Osteoblast (primary cell): ENCODE data around the gene SRPK2. TPM values are rescaled to one million over a fixed set of nuclear protein-coding genes. Genes with fewer than 3 reads are reported as not detected.
"Not testable (repeated sequence)": the region's sequence is repeated elsewhere in the genome, so short reads cannot be mapped to it uniquely, and the experiment has no call there.

ENCODE experiments used
- DNase-seq: peaks from one replicate; pipeline ENCODE4 v3.0.0; 2011; ENCODE audit warnings: low spot score, mixed read lengths; ENCODE audit not compliant: insufficient read length; ENCODE audit errors: missing footprints
- H2AFZ ChIP-seq: 2 replicates; pipeline ENCODE4 v1.6.0; 2011; ENCODE audit warnings: mild to moderate bottlenecking, low read length
- H3K27ac ChIP-seq: 2 replicates; pipeline ENCODE4 v1.5.1; 2011; ENCODE audit warnings: mild to moderate bottlenecking, low read depth, low read length, moderate library complexity
- H3K27me3 ChIP-seq: 2 replicates; pipeline ENCODE4 v1.6.0; 2012; ENCODE audit warnings: mild to moderate bottlenecking, control low read depth, inconsistent platforms, low read length, moderate library complexity; ENCODE audit not compliant: insufficient read depth
- H3K36me3 ChIP-seq: 2 replicates; pipeline ENCODE4 v1.5.1; 2011; ENCODE audit warnings: mild to moderate bottlenecking, low read length, control low read depth, moderate library complexity; ENCODE audit not compliant: insufficient read depth
- H3K4me1 ChIP-seq: 2 replicates; pipeline ENCODE4 v1.5.1; 2011; ENCODE audit warnings: mild to moderate bottlenecking, low read length, control low read depth, moderate library complexity; ENCODE audit not compliant: insufficient read depth
- H3K4me2 ChIP-seq: 2 replicates; pipeline ENCODE4 v1.6.0; 2011; ENCODE audit warnings: mild to moderate bottlenecking, low read length; ENCODE audit not compliant: insufficient read depth
- H3K4me3 ChIP-seq: fragments of 200-600 bp; sonication (generic); 3 replicates; pipeline ENCODE4 v1.5.1; 2012; ENCODE audit warnings: mild to moderate bottlenecking, low read length, inconsistent platforms; ENCODE audit not compliant: insufficient read depth
- H3K79me2 ChIP-seq: 2 replicates; pipeline ENCODE4 v1.6.0; 2012; ENCODE audit warnings: mild to moderate bottlenecking, low read length, control low read depth, inconsistent platforms; ENCODE audit not compliant: insufficient read depth
- H3K9me3 ChIP-seq: 2 replicates; pipeline ENCODE4 v1.5.1; 2011; ENCODE audit warnings: low read depth, low read length, control low read depth
- H4K20me1 ChIP-seq: 2 replicates; pipeline ENCODE4 v1.6.0; 2012; ENCODE audit warnings: mild to moderate bottlenecking, low read length, control low read depth; ENCODE audit not compliant: insufficient read depth
- total RNA-seq: library from RNA; depleted of rRNA; stranded (reverse); fragments of >200 nt; gene quantifications from 2 replicates; pipeline ENCODE4 v1.2.3, GENCODE V29; 2012
- TF ChIP-seq, protein P1 (sequence below): IDR thresholded peaks from 2 replicates; pipeline ENCODE4 v1.5.1; 2011; ENCODE audit warnings: mild to moderate bottlenecking, low read depth, low read length, moderate library complexity; ENCODE audit errors: extremely low read depth

The SRPK2 gene
- total RNA-seq, 1 donor, result 82.2 TPM

DNA sequence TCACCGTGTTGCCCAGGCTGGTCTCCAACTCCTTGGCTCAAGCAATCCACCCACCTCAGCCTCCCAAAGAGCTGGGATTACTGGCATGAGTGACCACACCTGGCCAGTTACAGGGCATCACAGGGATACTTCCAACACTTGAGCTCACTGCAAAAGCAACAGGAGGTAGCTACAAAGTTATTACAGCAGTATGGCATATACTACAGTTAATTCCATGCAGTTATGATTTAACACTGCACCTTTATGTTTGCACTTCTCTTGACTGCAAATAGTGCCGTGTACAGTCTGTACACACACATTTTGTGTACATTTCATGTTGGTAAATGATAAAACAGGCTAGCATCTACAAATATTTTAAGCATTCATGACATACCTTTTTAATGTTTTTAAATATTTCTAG is 21.3 kb downstream of the SRPK2 start:
- peaks cover 47% of the 10 kb centered on the region for H4K20me1 ChIP-seq
- H3K4me1 ChIP-seq, result peaks cover 11% of the 10 kb centered on the region
- no peak overlapping the region for H3K4me3 ChIP-seq
- peaks cover 86% of the 10 kb centered on the region for H3K79me2 ChIP-seq
- no peak for DNase-seq
- H3K36me3 ChIP-seq, result no peaks in the 10 kb centered on the region
- no peaks in the 10 kb centered on the region for H3K9me3 ChIP-seq
- TF ChIP-seq, protein P1, sequence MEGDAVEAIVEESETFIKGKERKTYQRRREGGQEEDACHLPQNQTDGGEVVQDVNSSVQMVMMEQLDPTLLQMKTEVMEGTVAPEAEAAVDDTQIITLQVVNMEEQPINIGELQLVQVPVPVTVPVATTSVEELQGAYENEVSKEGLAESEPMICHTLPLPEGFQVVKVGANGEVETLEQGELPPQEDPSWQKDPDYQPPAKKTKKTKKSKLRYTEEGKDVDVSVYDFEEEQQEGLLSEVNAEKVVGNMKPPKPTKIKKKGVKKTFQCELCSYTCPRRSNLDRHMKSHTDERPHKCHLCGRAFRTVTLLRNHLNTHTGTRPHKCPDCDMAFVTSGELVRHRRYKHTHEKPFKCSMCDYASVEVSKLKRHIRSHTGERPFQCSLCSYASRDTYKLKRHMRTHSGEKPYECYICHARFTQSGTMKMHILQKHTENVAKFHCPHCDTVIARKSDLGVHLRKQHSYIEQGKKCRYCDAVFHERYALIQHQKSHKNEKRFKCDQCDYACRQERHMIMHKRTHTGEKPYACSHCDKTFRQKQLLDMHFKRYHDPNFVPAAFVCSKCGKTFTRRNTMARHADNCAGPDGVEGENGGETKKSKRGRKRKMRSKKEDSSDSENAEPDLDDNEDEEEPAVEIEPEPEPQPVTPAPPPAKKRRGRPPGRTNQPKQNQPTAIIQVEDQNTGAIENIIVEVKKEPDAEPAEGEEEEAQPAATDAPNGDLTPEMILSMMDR, result no peak
- H3K27me3 ChIP-seq, result no peaks in the 10 kb centered on the region
- no peak overlapping the region for H2AFZ ChIP-seq
- H3K4me2 ChIP-seq, result no peak overlapping the region
- H3K27ac ChIP-seq, result no peak overlapping the region

DNA sequence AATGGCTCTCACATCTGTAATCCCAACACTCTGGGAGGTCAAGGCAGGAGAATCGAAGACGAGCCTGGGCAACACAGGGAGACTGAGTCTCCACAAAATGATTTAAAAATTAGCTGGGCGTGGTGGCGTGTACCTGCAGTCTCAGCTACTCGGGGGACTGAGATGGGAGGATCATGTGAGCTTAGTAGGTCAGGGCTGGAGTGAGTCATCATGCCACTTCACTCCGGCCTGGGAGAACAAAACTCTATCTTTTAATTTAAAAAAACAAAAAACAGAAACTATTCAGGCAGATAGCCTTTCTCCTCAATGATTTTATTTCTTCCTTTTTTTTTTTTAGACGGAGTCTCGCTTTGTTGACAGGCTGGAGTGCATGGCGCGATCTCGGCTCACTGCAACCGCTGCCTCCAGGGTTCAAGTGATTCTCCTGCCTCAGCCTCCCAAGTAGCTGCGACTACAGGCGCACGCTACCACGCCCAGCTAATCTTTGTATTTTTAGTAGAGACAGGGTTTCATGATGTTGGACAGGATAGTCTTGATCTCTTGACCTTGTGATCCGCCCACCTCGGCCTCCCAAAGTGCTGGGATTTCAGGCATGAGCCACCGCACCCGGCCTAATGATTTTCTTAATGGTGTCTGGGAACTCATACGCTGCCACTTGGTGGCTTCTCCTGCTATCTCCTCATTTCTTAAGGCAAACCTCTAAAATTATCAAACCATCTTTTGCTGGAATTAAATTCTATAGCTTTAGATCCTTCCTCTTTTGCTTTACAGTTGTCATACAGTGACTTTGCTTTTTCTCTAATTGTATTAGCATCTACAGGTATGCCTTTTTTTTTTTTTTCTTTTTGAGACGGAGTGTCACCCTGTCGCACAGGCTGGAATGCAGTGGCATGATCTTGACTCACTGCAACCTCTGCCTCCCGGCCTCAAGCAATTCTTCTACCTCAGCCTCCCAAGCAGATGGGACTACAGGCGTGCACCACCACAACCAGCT is 22.9 kb downstream of the SRPK2 start:
- H3K9me3 ChIP-seq, result no peaks in the 10 kb centered on the region
- peaks cover 11% of the 10 kb centered on the region for H3K4me1 ChIP-seq
- H4K20me1 ChIP-seq, result peaks cover 44% of the 10 kb centered on the region
- no peak overlapping the region for H3K4me3 ChIP-seq
- TF ChIP-seq, protein P1, result no peak
- no peak for DNase-seq
- peaks cover 80% of the 10 kb centered on the region for H3K79me2 ChIP-seq
- H3K27ac ChIP-seq, result no peak overlapping the region
- H2AFZ ChIP-seq, result no peak overlapping the region
- no peaks in the 10 kb centered on the region for H3K36me3 ChIP-seq
- H3K4me2 ChIP-seq, result no peak overlapping the region
- H3K27me3 ChIP-seq, result no peaks in the 10 kb centered on the region

DNA sequence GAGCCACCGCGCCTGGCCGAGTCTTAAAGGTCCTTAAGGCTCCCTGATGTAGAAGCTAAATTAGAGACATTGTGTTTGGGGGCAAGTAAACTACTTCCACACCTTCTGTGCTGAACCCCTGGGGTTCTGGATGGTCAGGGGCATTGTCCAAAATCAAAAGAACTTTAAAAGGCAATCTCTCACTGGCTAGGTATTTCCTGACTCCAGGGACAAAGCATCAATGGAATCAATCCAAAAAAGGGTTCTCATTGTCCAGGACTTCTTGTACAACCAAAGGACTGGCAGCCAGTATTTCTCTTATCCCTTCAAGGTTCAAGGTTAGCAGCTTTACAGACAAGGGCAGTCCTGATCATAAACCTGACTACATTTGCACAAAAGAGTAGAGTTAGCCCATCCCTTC is 24.0 kb downstream of the SRPK2 start:
- H3K27me3 ChIP-seq, result no peaks in the 10 kb centered on the region
- TF ChIP-seq, protein P1, result no peak
- H3K4me3 ChIP-seq, result no peak overlapping the region
- H3K27ac ChIP-seq, result no peak overlapping the region
- no peak overlapping the region for H3K4me2 ChIP-seq
- H3K79me2 ChIP-seq, result peaks cover 77% of the 10 kb centered on the region
- H3K9me3 ChIP-seq, result no peaks in the 10 kb centered on the region
- peaks cover 11% of the 10 kb centered on the region for H3K4me1 ChIP-seq
- H2AFZ ChIP-seq, result no peak overlapping the region
- peaks cover 38% of the 10 kb centered on the region for H4K20me1 ChIP-seq
- DNase-seq, result no peak
- H3K36me3 ChIP-seq, result no peaks in the 10 kb centered on the region

DNA sequence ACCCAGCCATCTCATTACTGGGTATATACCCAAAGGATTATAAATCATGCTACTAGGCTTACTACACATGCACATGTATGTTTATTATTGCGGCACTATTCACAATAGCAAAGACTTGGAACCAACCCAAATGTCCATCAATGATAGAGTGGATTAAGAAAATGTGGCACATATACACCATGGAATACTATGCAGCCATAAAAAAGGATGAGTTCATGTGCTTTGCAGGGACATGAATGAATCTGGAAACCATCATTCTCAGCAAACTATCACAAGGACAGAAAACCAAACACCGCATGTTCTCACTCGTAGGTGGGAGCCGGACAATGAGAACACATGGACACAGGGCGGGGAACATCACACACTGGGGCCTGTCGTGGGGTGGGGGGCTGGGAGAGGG is 25.1 kb downstream of the SRPK2 start:
- H3K36me3 ChIP-seq, H3K4me2 ChIP-seq, H3K27me3 ChIP-seq, H3K9me3 ChIP-seq, DNase-seq, H3K4me1 ChIP-seq, H2AFZ ChIP-seq, H3K27ac ChIP-seq, H3K4me3 ChIP-seq: not testable (repeated sequence)
- peaks cover 78% of the 10 kb centered on the region for H3K79me2 ChIP-seq
- H4K20me1 ChIP-seq, result peaks cover 42% of the 10 kb centered on the region

DNA sequence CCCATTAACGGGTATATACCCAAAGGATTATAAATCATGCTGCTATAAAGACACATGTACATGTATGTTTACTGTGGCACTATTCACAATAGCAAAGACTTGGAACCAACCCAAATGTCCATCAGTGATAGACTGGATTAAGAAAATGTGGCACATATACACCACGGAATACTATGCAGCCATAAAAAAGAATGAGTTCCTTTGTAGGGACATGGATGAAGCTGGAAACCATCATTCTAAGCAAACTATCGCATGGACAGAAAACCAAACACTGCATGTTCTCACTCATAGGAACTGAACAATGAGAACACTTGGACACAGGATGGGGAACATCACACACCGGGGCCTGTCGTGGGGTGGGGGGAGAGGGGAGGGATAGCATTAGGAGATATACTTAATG is 26.0 kb downstream of the SRPK2 start:
- DNase-seq, H2AFZ ChIP-seq, H3K4me2 ChIP-seq, H3K27ac ChIP-seq, H3K27me3 ChIP-seq, H3K4me1 ChIP-seq, H3K9me3 ChIP-seq, H3K4me3 ChIP-seq, H3K36me3 ChIP-seq: not testable (repeated sequence)
- Histone ChIP-seq H3K79me2 (peaks cover 79% of the 10 kb centered on the region), H4K20me1 (peaks cover 38% of the 10 kb centered on the region)

DNA sequence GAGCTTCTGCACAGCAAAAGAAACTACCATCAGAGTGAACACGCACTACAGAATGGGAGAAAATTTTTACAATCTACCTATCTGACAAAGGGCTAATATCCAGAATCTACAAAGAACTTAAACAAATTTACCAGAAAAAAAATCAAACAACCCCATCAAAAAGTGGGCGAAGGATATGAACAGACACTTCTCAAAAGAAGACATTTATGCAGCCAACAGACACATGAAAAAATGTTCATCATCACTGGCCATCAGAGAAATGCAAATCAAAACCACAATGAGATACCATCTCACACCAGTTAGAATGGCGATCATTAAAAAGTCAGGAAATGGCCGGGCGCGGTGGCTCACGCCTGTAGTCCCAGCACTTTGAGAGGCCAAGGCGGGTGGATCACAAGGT is 26.7 kb downstream of the SRPK2 start:
- H2AFZ ChIP-seq, DNase-seq, H3K4me1 ChIP-seq, H3K9me3 ChIP-seq, H3K36me3 ChIP-seq, H3K4me3 ChIP-seq, H3K27me3 ChIP-seq, H3K4me2 ChIP-seq, H3K27ac ChIP-seq: not testable (repeated sequence)
- Histone ChIP-seq H3K79me2 (peaks cover 78% of the 10 kb centered on the region), H4K20me1 (peaks cover 34% of the 10 kb centered on the region)
